CD4-positive, alpha-beta T cell treated with Interleukin-15 for 4 hours (primary cell): ENCODE results near the gene DSCAM.
"Not testable (repeated sequence)": the region's sequence is repeated elsewhere in the genome, so short reads cannot be mapped to it uniquely, and the experiment has no call there.

Experiments used
- DNase-seq: peaks from one replicate; pipeline ENCODE4 v3.0.0-alpha.2; 2020; ENCODE audit warnings: low spot score

The DSCAM gene

GRCh38 chr21:40385883-40386282 lies 461.1 kb downstream of the DSCAM start:
- DNase-seq = no peak

- DNase-seq = no peak
These were observed 463.0 kb downstream of the DSCAM start for GRCh38 chr21:40383951-40384350.

GRCh38 chr21:40381111-40381510 lies 465.8 kb downstream of the DSCAM start:
- DNase-seq = no peak

GRCh38 chr21:40379881-40380810 lies 466.8 kb downstream of the DSCAM start:
- DNase-seq = no peak

- no peak for DNase-seq
These were observed 469.8 kb downstream of the DSCAM start for GRCh38 chr21:40377135-40377534.

- DNase-seq = no peak
These were observed 473.2 kb downstream of the DSCAM start for GRCh38 chr21:40373761-40374160.

- no peak for DNase-seq
These were observed 474.5 kb downstream of the DSCAM start for GRCh38 chr21:40372506-40372905.

GRCh38 chr21:40371329-40371728 lies 475.6 kb downstream of the DSCAM start:
- no peak for DNase-seq

- DNase-seq = no peak
These were observed 490.3 kb downstream of the DSCAM start for GRCh38 chr21:40356644-40357043.

GRCh38 chr21:40355076-40355475 lies 491.9 kb downstream of the DSCAM start:
- no peak for DNase-seq

GRCh38 chr21:40351006-40351405 lies 496.0 kb downstream of the DSCAM start:
- no peak for DNase-seq

GRCh38 chr21:40349591-40349990 lies 497.4 kb downstream of the DSCAM start:
- DNase-seq = no peak

- DNase-seq = no peak
These were observed 501.1 kb downstream of the DSCAM start for GRCh38 chr21:40345711-40346321.

GRCh38 chr21:40340357-40340756 lies 506.6 kb downstream of the DSCAM start:
- DNase-seq = no peak

- DNase-seq = no peak
These were observed 507.9 kb downstream of the DSCAM start for GRCh38 chr21:40339050-40339449.

GRCh38 chr21:40337981-40338380 lies 509.0 kb downstream of the DSCAM start:
- DNase-seq = no peak

GRCh38 chr21:40335704-40336103 lies 511.3 kb downstream of the DSCAM start:
- no peak for DNase-seq

GRCh38 chr21:40334159-40334558 lies 512.8 kb downstream of the DSCAM start:
- DNase-seq = no peak

- DNase-seq = no peak
These were observed 513.2 kb downstream of the DSCAM start for GRCh38 chr21:40333731-40334130.

- DNase-seq = no peak
These were observed 515.2 kb downstream of the DSCAM start for GRCh38 chr21:40331804-40332203.

GRCh38 chr21:40331172-40331571 lies 515.8 kb downstream of the DSCAM start:
- DNase-seq = no peak

GRCh38 chr21:40324389-40324788 lies 522.6 kb downstream of the DSCAM start:
- no peak for DNase-seq

GRCh38 chr21:40320718-40321117 lies 526.2 kb downstream of the DSCAM start:
- DNase-seq = not testable (repeated sequence)
